ENCODE measurements around the gene IGSF3.
"Not testable (repeated sequence)": the region's sequence is repeated elsewhere in the genome, so short reads cannot be mapped to it uniquely, and the experiment has no call there.

The IGSF3 gene

GRCh38 chr1:116658645-116659044, 8.9 kb downstream of the IGSF3 start:
- DNase-seq, result not testable (repeated sequence)

- DNase-seq, result not testable (repeated sequence)
These were observed 9.7 kb downstream of the IGSF3 start for GRCh38 chr1:116657836-116658235.

- DNase-seq, result no peak
These were observed 13.2 kb downstream of the IGSF3 start for GRCh38 chr1:116654351-116654750.

- not testable (repeated sequence) for DNase-seq
These were observed 14.9 kb downstream of the IGSF3 start for GRCh38 chr1:116652598-116652997.

- DNase-seq, result not testable (repeated sequence)
These were observed 16.8 kb downstream of the IGSF3 start for GRCh38 chr1:116650781-116651180.

GRCh38 chr1:116649041-116649440, 18.5 kb downstream of the IGSF3 start:
- DNase-seq, result not testable (repeated sequence)

- not testable (repeated sequence) for DNase-seq
These were observed 19.2 kb downstream of the IGSF3 start for GRCh38 chr1:116648325-116648724.

GRCh38 chr1:116647186-116647585, 20.3 kb downstream of the IGSF3 start:
- DNase-seq, result not testable (repeated sequence)

- DNase-seq, result not testable (repeated sequence)
These were observed 20.8 kb downstream of the IGSF3 start for GRCh38 chr1:116646673-116647170.

- not testable (repeated sequence) for DNase-seq
These were observed 21.5 kb downstream of the IGSF3 start for GRCh38 chr1:116645802-116646672.

- not testable (repeated sequence) for DNase-seq
These were observed 22.5 kb downstream of the IGSF3 start for GRCh38 chr1:116644993-116645392.

GRCh38 chr1:116644096-116644495, 23.4 kb downstream of the IGSF3 start:
- DNase-seq, result not testable (repeated sequence)

- not testable (repeated sequence) for DNase-seq
These were observed 24.2 kb downstream of the IGSF3 start for GRCh38 chr1:116643281-116643751.

- DNase-seq, result not testable (repeated sequence)
These were observed 24.9 kb downstream of the IGSF3 start for GRCh38 chr1:116642311-116643280.

- not testable (repeated sequence) for DNase-seq
These were observed 29.9 kb downstream of the IGSF3 start for GRCh38 chr1:116637583-116637982.

GRCh38 chr1:116636584-116636983, 30.9 kb downstream of the IGSF3 start:
- not testable (repeated sequence) for DNase-seq

GRCh38 chr1:116634386-116634785, 33.1 kb downstream of the IGSF3 start:
- not testable (repeated sequence) for DNase-seq

GRCh38 chr1:116631996-116632925, 35.3 kb downstream of the IGSF3 start:
- not testable (repeated sequence) for DNase-seq

GRCh38 chr1:116631554-116631953, 36.0 kb downstream of the IGSF3 start:
- DNase-seq, result not testable (repeated sequence)

GRCh38 chr1:116630057-116630456, 37.5 kb downstream of the IGSF3 start:
- DNase-seq, result not testable (repeated sequence)

GRCh38 chr1:116629441-116629840, 38.1 kb downstream of the IGSF3 start:
- not testable (repeated sequence) for DNase-seq

GRCh38 chr1:116628448-116628847, 39.1 kb downstream of the IGSF3 start:
- DNase-seq, result no peak

Data from fibroblast of skin of right biceps (primary cell).